SK-N-SH (cell line): ENCODE measurements around the gene MYO1B. TPM values are rescaled to one million over a fixed set of nuclear protein-coding genes. Genes with fewer than 3 reads are reported as not detected.

Experiments used
- CTCF ChIA-PET: fragments of 300-600, 350-600 bp; formaldehyde crosslinking; extraction: SDS; loops from one replicate; lab custom pipeline; 2021; lab: Yijun Ruan, JAX
- POLR2A ChIA-PET: fragments of 350-600 bp; sonication (Branson Sonifier 250); formaldehyde crosslinking; extraction: SDS; loops from one replicate; lab custom pipeline; 2020; ENCODE audit warnings: antibody characterized with exemption, inconsistent platforms; lab: Yijun Ruan, JAX
- DNase-seq: peaks from one replicate; pipeline ENCODE4 v3.0.0; 2012
- H2AFZ ChIP-seq: fragments of 200-600 bp; sonication (generic); 2 replicates; pipeline ENCODE4 v1.8.1; 2016; ENCODE audit warnings: antibody characterized with exemption, mild to moderate bottlenecking, low read depth
- H3F3A ChIP-seq: fragments of 200-600 bp; sonication (generic); replicated peaks from 2 replicates; pipeline ENCODE3; 2016; ENCODE audit warnings: antibody characterized with exemption, mild to moderate bottlenecking; ENCODE audit not compliant: insufficient read depth
- H3K27ac ChIP-seq, 2 experiments: fragments of 200-500 bp in 1 of 2; fragments of 200-600 bp in 1 of 2; sonication (Bioruptor generic) in 1 of 2; sonication (generic), shearing (Covaris generic) in 1 of 2; 2 replicates each; pipeline versions ENCODE4 v1.5.1 to v1.6.1; 2014 to 2016; ENCODE audit warnings: low read depth in 2 of 2, inconsistent platforms in 1 of 2, low read length in 1 of 2, mild to moderate bottlenecking in 1 of 2, mixed read lengths in 1 of 2
- H3K27me3 ChIP-seq: fragments of 200-600 bp; sonication (generic), shearing (Covaris generic); 2 replicates; pipeline ENCODE4 v1.6.1; 2016; ENCODE audit warnings: mixed run types; ENCODE audit not compliant: insufficient read depth
- H3K36me3 ChIP-seq, 2 experiments: fragments of 200-500 bp in 1 of 2; fragments of 200-600 bp in 1 of 2; sonication (Bioruptor generic) in 1 of 2; sonication (generic) in 1 of 2; replicated peaks in 1 of 2; 2 replicates each; pipeline versions ENCODE3 to v1.5.1; 2014 to 2016; ENCODE audit warnings: low read length in 1 of 2, mild to moderate bottlenecking in 1 of 2; ENCODE audit not compliant: insufficient read depth in 2 of 2, control insufficient read depth in 1 of 2
- H3K4me1 ChIP-seq, 2 experiments: fragments of 200-500 bp in 1 of 2; fragments of 200-600 bp in 1 of 2; sonication (Bioruptor generic) in 1 of 2; sonication (generic), shearing (Covaris generic) in 1 of 2; 2 replicates each; pipeline versions ENCODE4 v1.5.1 to v1.6.1; 2014 to 2016; ENCODE audit warnings: low read depth in 1 of 2, low read length in 1 of 2, mixed run types in 1 of 2; ENCODE audit not compliant: insufficient read depth in 2 of 2, control insufficient read depth in 1 of 2
- H3K4me2 ChIP-seq: fragments of 200-600 bp; sonication (generic), shearing (Covaris generic); 2 replicates; pipeline ENCODE4 v1.6.1; 2017; ENCODE audit warnings: mixed run types
- H3K4me3 ChIP-seq, 2 experiments: fragments of 200-500 bp in 1 of 2; fragments of 200-600 bp in 1 of 2; sonication (Bioruptor generic) in 1 of 2; sonication (generic), shearing (Covaris generic) in 1 of 2; 2 replicates each; pipeline versions ENCODE4 v1.5.1 to v1.8.1; 2014 to 2016; ENCODE audit warnings: low read depth in 2 of 2, inconsistent platforms in 1 of 2, low read length in 1 of 2, mild to moderate bottlenecking in 1 of 2, mixed read lengths in 1 of 2, moderate library complexity in 1 of 2
- H3K79me2 ChIP-seq: fragments of 200-600 bp; sonication (generic); 2 replicates; pipeline ENCODE4 v1.8.1; 2017; ENCODE audit warnings: mild to moderate bottlenecking; ENCODE audit not compliant: insufficient read depth
- H3K9ac ChIP-seq: fragments of 200-600 bp; sonication (generic); 2 replicates; pipeline ENCODE4 v1.6.1; 2017; ENCODE audit warnings: mixed run types
- H3K9me2 ChIP-seq: fragments of 200-600 bp; sonication (generic); 2 replicates; pipeline ENCODE4 v1.6.1; 2017; ENCODE audit warnings: mixed run types
- H3K9me3 ChIP-seq: fragments of 200-600 bp; sonication (generic); 2 replicates; pipeline ENCODE4 v1.6.1; 2017; ENCODE audit warnings: mixed run types, mild to moderate bottlenecking, moderate library complexity
- H4K20me1 ChIP-seq: fragments of 200-600 bp; sonication (generic); 2 replicates; pipeline ENCODE4 v1.6.1; 2017; ENCODE audit warnings: mild to moderate bottlenecking, mixed run types; ENCODE audit not compliant: insufficient read depth
- ELF1 ChIP-seq: IDR thresholded peaks from 2 replicates; pipeline ENCODE4 v1.4.0; 2012
- FOSL2 ChIP-seq: IDR thresholded peaks from 2 replicates; pipeline ENCODE4 v1.4.0; 2012; ENCODE audit warnings: low read depth, mild to moderate bottlenecking, moderate library complexity, borderline replicate concordance
- FOXJ3 ChIP-seq: sonication (generic); formaldehyde crosslinking; IDR thresholded peaks from 2 replicates; pipeline ENCODE4 v1.5.1; 2020; ENCODE audit warnings: mild to moderate bottlenecking, missing genetic modification reagents
- JUND ChIP-seq: IDR thresholded peaks from 2 replicates; pipeline ENCODE4 v1.4.0; 2012
- MAX ChIP-seq: IDR thresholded peaks from 2 replicates; pipeline ENCODE4 v1.4.0; 2012; ENCODE audit warnings: low read depth
- PBX3 ChIP-seq: IDR thresholded peaks from 2 replicates; pipeline ENCODE4; 2012
- RAD21 ChIP-seq: IDR thresholded peaks from 2 replicates; pipeline ENCODE4 v1.6.1; 2012; ENCODE audit warnings: mild to moderate bottlenecking, low read length
- RCOR1 ChIP-seq: fragments of 150-350 bp; IDR thresholded peaks from 2 replicates; pipeline ENCODE4 v1.6.1; 2017; ENCODE audit warnings: antibody characterized with exemption, low read length
- RFX5 ChIP-seq: IDR thresholded peaks from 2 replicates; pipeline ENCODE4 v1.6.1; 2012; ENCODE audit warnings: mild to moderate bottlenecking, improper control_type of control experiment, low read length
- SIN3A ChIP-seq: IDR thresholded peaks from 2 replicates; pipeline ENCODE4 v1.6.1; 2012; ENCODE audit warnings: low read depth, mild to moderate bottlenecking, low read length, moderate library complexity, borderline replicate concordance
- TCF12 ChIP-seq: IDR thresholded peaks from 2 replicates; pipeline ENCODE4 v1.4.0; 2012
- USF2 ChIP-seq: fragments of 150-350 bp; IDR thresholded peaks from 2 replicates; pipeline ENCODE4 v1.6.1; 2017; ENCODE audit warnings: antibody characterized with exemption, low read length, low read depth, borderline replicate concordance
- YY1 ChIP-seq: IDR thresholded peaks from 2 replicates; pipeline ENCODE4 v1.4.0; 2012; ENCODE audit warnings: low read depth, mild to moderate bottlenecking
- WGBS: methylation state at CpG from one replicate; pipeline ENCODE4 v1.1.6; 2017; ENCODE audit warnings: low lambda C conversion rate; 5-methylcytosine and 5-hydroxymethylcytosine counted together
- polyA plus RNA-seq, 3 experiments: library from polyadenylated mRNA; depleted of rRNA; stranded (reverse); fragments of >200 nt; gene quantifications; 2 replicates each; pipeline ENCODE4 v1.2.3, GENCODE V29; 2012

MYO1B gene
- polyA plus RNA-seq, 1 of the 3 experiments (the other 2 are of a cell fraction): 20.2 TPM

- TF ChIP-seq FOXJ3: no peak
- TF ChIP-seq YY1: no peak
- TF ChIP-seq SIN3A: no peak
Measured at GRCh38 chr2:191198271-191198670, 46.9 kb upstream of the MYO1B start (continued).

- POLR2A ChIA-PET: no interaction called here
Measured at GRCh38 chr2:191199929-191200512, 45.2 kb upstream of the MYO1B start.

GRCh38 chr2:191200910-191201309 lies 44.3 kb upstream of the MYO1B start:
- H2AFZ ChIP-seq: no peak overlapping the region
- TF ChIP-seq SIN3A: no peak
- no peak overlapping the region for H3K4me2 ChIP-seq
- H4K20me1 ChIP-seq: no peaks in the 10 kb centered on the region
- no peak overlapping the region for H3K9ac ChIP-seq
- 0 out of 4 replicates have a peak, but pooled peaks cover 0 to 11% of the 10 kb centered on the region in 2 experiments for H3K4me1 ChIP-seq
- H3K27me3 ChIP-seq: no peaks in the 10 kb centered on the region
- no peaks in the 10 kb centered on the region for H3F3A ChIP-seq
- H3K36me3 ChIP-seq: no peaks in the 10 kb centered on the region
- H3K9me2 ChIP-seq: no peaks in the 10 kb centered on the region
- H3K79me2 ChIP-seq: no peaks in the 10 kb centered on the region
- no peak for DNase-seq
- H3K27ac ChIP-seq: no peak overlapping the region
- H3K4me3 ChIP-seq: no peak overlapping the region
- CTCF ChIA-PET: interaction anchor here (1.0 to 1.5 kb wide), 4 partner anchors 15 to 300 kb away, joined by 3 to 4 read pairs (median 3); no protein-coding TSS in a partner anchor
- 83% methylated on average over 1 of the region's 1 CpG for WGBS
- POLR2A ChIA-PET: no interaction called here
- H3K9me3 ChIP-seq: no peaks in the 10 kb centered on the region

More at GRCh38 chr2:191199929-191200512, 45.2 kb upstream of the MYO1B start:
- Histone ChIP-seq H3K27ac (no peak overlapping the region), H2AFZ (no peak overlapping the region), H3K4me1 (0 out of 4 replicates have a peak, but pooled peaks cover 0 to 11% of the 10 kb centered on the region in 2 experiments), H3K79me2 (no peaks in the 10 kb centered on the region), H3K27me3 (no peaks in the 10 kb centered on the region), H3K4me2 (no peak overlapping the region), H3K4me3 (no peak overlapping the region), H3F3A (no peaks in the 10 kb centered on the region), H3K9me2 (no peaks in the 10 kb centered on the region), H3K9me3 (no peaks in the 10 kb centered on the region), H3K36me3 (no peaks in the 10 kb centered on the region), H4K20me1 (no peaks in the 10 kb centered on the region), H3K9ac (no peak overlapping the region)
- WGBS: 91% methylated on average over 6 of the region's 6 CpGs
- no peak for DNase-seq
- TF ChIP-seq ELF1 (no peak), RAD21 (no peak)
- TF ChIP-seq, all 33 proteins: peak for 0
- CTCF ChIA-PET: interaction anchor here (5.4 kb wide), 1 partner anchor 18 kb away, joined by 28 read pairs; no protein-coding TSS in a partner anchor

GRCh38 chr2:191202209-191202721 lies 42.9 kb upstream of the MYO1B start:
- no peak for DNase-seq
- TF ChIP-seq FOSL2 (0 out of 2 replicates have a peak, but pooled peaks have one; percentile 11), RCOR1 (no peak), TCF12 (no peak), MAX (no peak), PBX3 (peak; percentile 22; the same call in 1 of the 2 replicates), JUND (no peak), RFX5 (no peak), USF2 (no peak)
- H3K4me1 ChIP-seq: 0 out of 4 replicates have a peak, but pooled peaks cover 0 to 11% of the 10 kb centered on the region in 2 experiments
- 0 out of 2 replicates have a peak overlapping the region, but pooled peaks have one; percentile 6 for H3K4me2 ChIP-seq
- H3K9ac ChIP-seq: no peak overlapping the region
- no peaks in the 10 kb centered on the region for H3K27me3 ChIP-seq
- peak overlapping the region; percentile 6 to 47; a peak in 2 of 4 replicates for H3K27ac ChIP-seq
- no peaks in the 10 kb centered on the region for H3K79me2 ChIP-seq
- H3F3A ChIP-seq: no peaks in the 10 kb centered on the region
- WGBS: 7% methylated on average over 2 of the region's 2 CpGs
- H4K20me1 ChIP-seq: no peaks in the 10 kb centered on the region
- H3K4me3 ChIP-seq: no peak overlapping the region
- POLR2A ChIA-PET: no interaction called here
- CTCF ChIA-PET: interaction anchor here (0.9 to 1.5 kb wide), 5 partner anchors 12 to 299 kb away, joined by 3 to 4 read pairs (median 3); no protein-coding TSS in a partner anchor
- no peaks in the 10 kb centered on the region for H3K9me3 ChIP-seq
- H3K36me3 ChIP-seq: no peaks in the 10 kb centered on the region
- H2AFZ ChIP-seq: 0 out of 2 replicates have a peak overlapping the region, but pooled peaks have one; percentile 17
- H3K9me2 ChIP-seq: no peaks in the 10 kb centered on the region
